Hypothalamus (tissue), 51 donors: Measurements from ENCODE around the gene SLC35E4.

Source experiments
- DNase-seq, 51 donors: peaks; one replicate each; lab custom pipeline; 2025; lab: John Stamatoyannopoulos, UW

The SLC35E4 gene

GRCh38 chr22:30681831-30682230 lies 46.2 kb downstream of the SLC35E4 start:
- DNase-seq: peak in 1 of 51 donors; percentile 39

- no peak for DNase-seq
Measured at GRCh38 chr22:30685178-30685577, 49.6 kb downstream of the SLC35E4 start.

- no peak for DNase-seq
Measured at GRCh38 chr22:30687358-30687757, 51.8 kb downstream of the SLC35E4 start.

GRCh38 chr22:30689622-30690021 lies 54.0 kb downstream of the SLC35E4 start:
- no peak for DNase-seq

- DNase-seq: no peak
Measured at GRCh38 chr22:30691204-30691603, 55.6 kb downstream of the SLC35E4 start.

GRCh38 chr22:30694171-30694639 lies 58.6 kb downstream of the SLC35E4 start:
- peak in 44 of 51 donors; percentile 15 to 76 (median 51) for DNase-seq

GRCh38 chr22:30694640-30695350 lies 59.2 kb downstream of the SLC35E4 start, which contains the start of gene OSBP2:
OSBP2 (plus strand) TSS chr22:30694874; CDS start chr22:30694910, 36 bp downstream.
- DNase-seq: peak in 41 of 51 donors; percentile 19 to 76 (median 46)

GRCh38 chr22:30695351-30695851 lies 59.8 kb downstream of the SLC35E4 start:
- peak in 28 of 51 donors; percentile 23 to 76 (median 42) for DNase-seq

GRCh38 chr22:30695871-30696655 lies 60.5 kb downstream of the SLC35E4 start:
- DNase-seq: peak in 2 of 51 donors; percentile 27 to 52
